ENCODE measurements around the gene SLC27A5. TPM values are rescaled to one million over a fixed set of nuclear protein-coding genes. Genes with fewer than 3 reads are reported as not detected.

SLC27A5 gene
- total RNA-seq, 1 donor from 2014 or later = 35.8 TPM

GRCh38 chr19:58548859-58549663 is 37.3 kb upstream of the SLC27A5 start:
- Histone ChIP-seq H3K27ac (no peak overlapping the region), H3K4me3 (no peak overlapping the region), H3K9me3 (no peaks in the 10 kb centered on the region), H3K27me3 (no peaks in the 10 kb centered on the region), H3K36me3 (peaks cover 0 to 60% of the 10 kb centered on the region in 2 donors), H3K4me1 (peaks cover 40% of the 10 kb centered on the region)
- TF ChIP-seq CTCF (IDR thresholded peaks at IDR 0.05) (no peak), POLR2AphosphoS5 (IDR thresholded peaks at IDR 0.05; ENCODE audit: insufficient read depth in 1 of 2, low read depth in 1 of 2) (no peak), POLR2A (IDR thresholded peaks at IDR 0.05) (no peak)
- peak in 1 of 2 donors; percentile 84 for DNase-seq (ENCODE audit: extremely low spot score in 2 of 2)
- intact Hi-C loops (cut with DNase I) = no loop called here

GRCh38 chr19:58547323-58548312 is 35.8 kb upstream of the SLC27A5 start:
- intact Hi-C loops (cut with DNase I) = no loop called here
- TF ChIP-seq POLR2A (IDR thresholded peaks at IDR 0.05) (no peak), POLR2AphosphoS5 (IDR thresholded peaks at IDR 0.05; ENCODE audit: insufficient read depth in 1 of 2, low read depth in 1 of 2) (no peak), CTCF (IDR thresholded peaks at IDR 0.05) (no peak)
- no peak overlapping the region for H3K27ac ChIP-seq
- H3K9me3 ChIP-seq = no peaks in the 10 kb centered on the region
- H3K4me1 ChIP-seq = peaks cover 34% of the 10 kb centered on the region
- H3K27me3 ChIP-seq = no peaks in the 10 kb centered on the region
- no peak overlapping the region for H3K4me3 ChIP-seq
- H3K36me3 ChIP-seq = peaks cover 0 to 60% of the 10 kb centered on the region in 2 donors
- DNase-seq (ENCODE audit: extremely low spot score in 2 of 2) = no peak

DNA sequence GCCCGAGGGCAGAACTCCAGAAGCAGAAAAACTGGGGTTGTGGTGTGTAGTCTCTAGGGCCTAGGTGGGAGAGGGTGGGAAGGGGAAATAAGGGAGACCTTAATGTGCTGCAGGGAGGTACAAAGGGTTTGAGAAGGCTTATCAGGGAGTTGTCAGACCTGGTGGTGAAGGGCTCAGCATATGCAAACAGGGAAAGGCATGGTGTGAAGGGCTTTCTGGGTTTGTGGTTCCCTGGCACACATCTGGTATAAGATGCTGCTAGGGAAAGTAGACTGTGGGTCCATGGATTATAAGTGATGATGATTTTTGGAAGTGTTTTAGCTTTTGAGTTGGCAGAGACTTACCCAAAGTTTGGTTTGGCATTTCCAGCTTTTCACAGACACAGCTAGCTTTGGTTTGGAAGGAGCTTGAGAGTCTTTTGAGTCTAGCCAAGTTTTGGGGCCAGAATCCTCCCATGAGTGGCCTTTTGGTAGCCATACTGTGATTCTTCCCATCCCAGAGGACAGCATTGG is 34.3 kb upstream of the SLC27A5 start:
- H3K36me3 ChIP-seq = peaks cover 0 to 47% of the 10 kb centered on the region in 2 donors

GRCh38 chr19:58545286-58546018 is 33.7 kb upstream of the SLC27A5 start:
- peaks cover 0 to 41% of the 10 kb centered on the region in 2 donors for H3K36me3 ChIP-seq
- no peaks in the 10 kb centered on the region for H3K27me3 ChIP-seq
- no peak for TF ChIP-seq POLR2A (IDR thresholded peaks at IDR 0.05)
- no peak for TF ChIP-seq CTCF (IDR thresholded peaks at IDR 0.05)
- no peak for TF ChIP-seq POLR2AphosphoS5 (IDR thresholded peaks at IDR 0.05; ENCODE audit: insufficient read depth in 1 of 2, low read depth in 1 of 2)
- intact Hi-C loops (cut with DNase I) = no loop called here
- no peaks in the 10 kb centered on the region for H3K9me3 ChIP-seq
- H3K4me3 ChIP-seq = peak overlapping the region; percentile 94 to 99
- peaks cover 34% of the 10 kb centered on the region for H3K4me1 ChIP-seq
- DNase-seq (ENCODE audit: extremely low spot score in 2 of 2) = peak in 1 of 2 donors; percentile 85
- H3K27ac ChIP-seq = peak overlapping the region; percentile 96

More for the DNA sequence above, 34.3 kb upstream of the SLC27A5 start:
- no peak for DNase-seq (ENCODE audit: extremely low spot score in 2 of 2)
- TF ChIP-seq CTCF (IDR thresholded peaks at IDR 0.05) (no peak), POLR2AphosphoS5 (IDR thresholded peaks at IDR 0.05; ENCODE audit: insufficient read depth in 1 of 2, low read depth in 1 of 2) (no peak), POLR2A (IDR thresholded peaks at IDR 0.05) (no peak)
- H3K27ac ChIP-seq = peak overlapping the region; percentile 96
- intact Hi-C loops (cut with DNase I) = no loop called here
- H3K4me1 ChIP-seq = peaks cover 34% of the 10 kb centered on the region
- H3K4me3 ChIP-seq = peak overlapping the region; percentile 94 to 99
- no peaks in the 10 kb centered on the region for H3K9me3 ChIP-seq
- no peaks in the 10 kb centered on the region for H3K27me3 ChIP-seq

Measured in vagina (tissue), 2 donors.